NCI-H526 (cell line): ENCODE results near the gene PCSK4.
"Not testable (repeated sequence)": the region's sequence is repeated elsewhere in the genome, so short reads cannot be mapped to it uniquely, and the experiment has no call there.

Experiments used
- DNase-seq, 2 experiments: peaks; one replicate each; lab custom pipeline; 2025; lab: John Stamatoyannopoulos, UW

Gene PCSK4

DNA sequence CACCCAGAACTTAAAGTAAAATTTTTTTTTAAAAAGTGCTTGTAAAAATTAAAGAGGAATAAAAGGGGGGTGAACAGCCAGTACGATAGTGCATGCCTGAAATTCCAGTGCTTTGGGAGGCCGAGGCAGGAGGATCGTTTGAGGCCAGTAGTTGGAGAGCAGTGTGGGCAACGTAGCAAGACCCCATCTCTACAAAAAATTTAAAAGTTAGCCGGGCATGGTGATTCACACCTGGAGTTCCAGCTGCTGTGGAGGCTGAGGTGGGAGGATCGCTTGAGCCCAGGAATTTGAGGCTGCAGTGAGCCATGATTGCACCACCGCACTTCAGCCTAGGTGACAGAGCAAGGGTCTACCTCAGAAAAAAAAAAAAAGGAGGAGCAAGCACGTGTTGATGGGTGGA, 14.9 kb upstream of the PCSK4 start:
- no peak for DNase-seq

DNA sequence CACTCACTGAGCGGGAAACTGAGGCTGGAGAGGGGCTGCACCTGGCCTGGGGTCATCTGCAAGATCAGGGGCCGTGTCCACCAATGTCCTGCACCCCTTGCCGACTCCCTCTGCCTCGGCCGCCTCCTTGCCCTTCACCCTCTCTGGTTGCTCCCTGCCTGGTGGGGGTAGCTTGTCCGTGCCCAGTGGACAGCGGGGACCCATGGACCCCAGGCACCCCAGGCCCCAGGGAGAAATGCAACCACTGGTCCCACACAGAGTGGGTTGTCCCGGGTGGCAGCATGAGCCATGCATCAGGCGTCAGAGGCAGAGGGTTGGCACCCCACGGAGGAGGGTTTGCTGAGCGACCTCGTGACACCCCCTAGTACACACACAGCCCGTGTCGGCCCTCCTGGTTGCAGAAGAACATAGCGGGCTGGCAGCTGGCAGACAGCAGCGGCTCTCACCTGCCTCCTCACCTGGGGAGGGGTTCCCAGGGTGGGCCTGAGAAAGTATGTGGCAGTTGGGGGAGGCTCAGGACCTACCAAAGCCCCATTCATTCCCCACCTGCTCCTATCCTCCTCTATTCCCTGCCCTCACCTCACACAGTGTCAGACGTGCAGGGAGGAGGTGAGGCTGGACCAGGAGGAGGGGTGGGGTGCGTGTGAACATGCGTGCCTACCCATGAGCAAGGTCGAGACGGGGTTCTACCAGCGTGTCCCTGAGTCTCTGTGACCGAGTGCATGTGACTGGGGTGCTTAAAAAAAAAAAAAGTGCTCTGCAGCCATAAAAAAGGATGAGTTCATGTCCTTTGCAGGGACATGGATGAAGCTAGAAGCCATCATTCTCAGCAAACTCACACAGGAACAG, 14.0 kb upstream of the PCSK4 start:
- no peak for DNase-seq

DNA sequence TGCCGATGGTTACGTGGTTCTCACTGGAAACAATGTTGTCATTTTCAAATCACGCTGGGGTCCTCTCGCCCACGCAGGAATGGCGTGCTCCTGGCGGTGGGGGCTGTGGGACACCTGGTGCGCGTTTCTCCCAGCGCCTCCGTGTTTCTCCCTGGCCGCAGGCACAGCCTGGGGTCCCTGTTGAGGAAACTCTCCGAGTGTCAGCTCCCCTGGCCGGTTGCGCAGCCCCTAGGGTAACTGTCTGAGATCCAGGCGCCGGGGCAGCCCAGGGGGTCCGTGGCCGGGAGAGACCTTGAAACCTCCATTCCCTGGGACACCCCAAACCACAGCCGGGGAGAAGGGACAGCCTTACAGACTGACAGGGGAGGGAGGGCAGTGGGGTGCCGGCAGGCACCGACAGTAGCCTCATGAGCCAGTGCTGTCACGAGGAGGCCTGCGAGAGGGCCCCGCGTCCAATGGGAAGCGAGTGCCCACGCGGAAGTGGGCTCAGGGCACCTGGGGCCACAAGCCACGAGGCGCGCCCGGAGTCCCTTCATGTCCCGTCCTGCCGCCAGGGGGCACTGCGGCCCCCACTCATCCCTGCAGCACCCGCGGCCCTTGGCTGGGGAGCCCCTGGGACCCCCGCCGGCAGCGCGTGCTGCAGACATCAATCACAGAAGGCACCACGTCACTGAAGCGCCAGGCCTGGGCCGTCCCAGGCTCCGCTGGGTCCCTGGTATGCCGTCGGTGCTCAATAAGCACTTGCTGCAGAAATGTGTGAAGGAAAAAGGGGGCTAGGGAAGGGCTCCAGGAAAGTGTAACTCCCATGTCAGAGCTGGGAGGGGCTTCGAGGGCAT, 13.2 kb upstream of the PCSK4 start:
- DNase-seq = peak in 1 of 2 experiments; percentile 55

DNA sequence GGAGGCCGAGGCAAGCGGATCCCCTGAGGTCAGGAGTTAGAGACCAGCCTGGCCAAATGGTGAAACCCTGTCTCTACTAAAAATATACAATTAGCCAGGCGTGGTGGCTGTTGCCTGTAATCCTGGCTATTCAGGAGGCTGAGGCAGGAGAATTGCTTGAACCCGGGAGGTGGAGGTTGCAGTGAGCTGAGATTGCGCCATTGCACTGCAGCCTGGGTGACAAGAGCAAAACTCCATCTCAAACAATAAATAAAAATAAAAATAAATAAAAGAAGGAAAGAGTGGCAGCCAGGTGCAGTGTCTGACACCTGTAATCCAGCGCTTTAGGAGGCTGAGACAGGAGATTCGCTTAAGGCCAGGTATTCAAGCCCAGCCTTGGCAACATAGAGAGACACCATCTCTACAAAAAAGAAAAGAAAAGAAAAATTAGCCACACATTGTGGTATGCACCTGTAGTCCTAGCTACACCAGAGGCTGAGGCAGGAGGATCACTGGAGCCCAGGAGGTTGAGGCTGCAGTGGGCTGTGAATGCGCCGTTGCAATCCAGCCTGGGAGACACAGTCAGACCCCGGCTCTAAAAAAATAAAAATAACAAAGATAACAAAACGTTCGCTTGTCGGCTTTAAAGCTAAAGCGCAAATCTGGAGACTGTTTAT, 12.4 kb upstream of the PCSK4 start:
- DNase-seq = no peak

DNA sequence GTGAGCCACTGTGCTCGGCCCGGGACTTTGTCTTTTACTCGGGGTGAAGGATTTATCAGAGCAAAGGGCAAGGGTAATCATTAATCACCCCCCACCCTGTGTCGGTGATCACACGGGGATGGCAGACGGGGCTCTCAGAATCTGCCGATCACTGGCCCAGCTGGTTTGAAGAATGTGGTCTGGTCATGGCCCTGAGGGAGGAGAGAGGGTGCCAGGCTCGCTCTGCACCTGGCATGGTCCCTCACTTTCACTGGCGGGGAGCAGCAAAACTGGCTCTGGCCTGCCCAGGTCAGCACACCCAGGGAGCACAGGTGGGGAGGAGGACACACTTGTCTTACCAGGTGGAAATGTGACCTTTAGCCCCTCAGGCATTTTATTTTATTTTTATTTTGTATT, 11.0 kb upstream of the PCSK4 start:
- DNase-seq = no peak

DNA sequence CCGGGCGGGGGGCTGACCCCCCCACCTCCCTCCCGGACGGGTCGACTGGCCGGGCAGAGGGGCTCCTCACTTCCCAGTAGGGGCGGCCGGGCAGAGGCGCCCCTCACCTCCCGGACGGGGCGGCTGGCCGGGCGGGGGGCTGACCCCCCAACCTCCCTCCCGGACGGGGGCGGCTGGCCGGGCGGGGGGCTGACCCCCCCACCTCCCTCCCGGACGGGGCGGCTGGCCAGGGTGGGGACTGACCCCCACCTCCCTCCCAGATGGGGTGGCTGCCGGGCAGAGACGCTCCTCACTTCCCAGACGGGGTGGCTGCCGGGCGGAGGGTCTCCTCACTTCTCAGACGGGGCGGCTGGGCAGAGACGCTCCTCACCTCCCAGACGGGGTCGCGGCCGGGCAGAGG, 9.1 kb upstream of the PCSK4 start:
- not testable (repeated sequence) for DNase-seq

DNA sequence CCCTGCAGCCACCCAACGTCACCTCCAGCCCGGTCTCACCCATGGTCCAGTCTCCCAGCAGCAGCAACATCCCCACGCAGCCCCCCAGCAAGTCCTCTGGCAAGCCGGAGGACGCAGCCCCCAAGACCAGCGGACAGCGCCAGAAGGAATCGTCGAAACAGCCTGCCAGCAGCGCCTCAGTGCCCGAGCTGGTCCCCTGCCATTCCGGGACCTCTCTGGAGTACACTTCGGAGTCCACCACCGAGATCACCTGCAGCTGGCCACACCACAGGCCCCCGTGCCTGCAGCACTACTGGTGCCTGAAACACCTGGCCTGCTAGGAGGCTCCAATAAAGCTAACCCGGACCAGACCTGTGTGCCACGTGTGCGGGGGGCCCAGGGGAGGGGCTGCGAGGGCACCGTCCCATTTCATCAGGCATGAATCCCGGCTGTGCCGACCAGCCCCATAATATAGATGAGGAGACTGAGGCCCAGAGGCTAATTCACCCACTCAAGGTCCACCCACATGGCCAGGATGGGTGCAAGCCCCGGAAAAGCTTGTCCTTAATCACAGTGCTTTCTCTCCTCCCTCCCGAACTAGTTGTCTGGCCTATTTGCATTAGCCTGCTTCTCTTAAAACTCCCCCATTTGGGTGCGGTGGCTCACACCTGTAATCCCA, 7.6 kb upstream of the PCSK4 start:
- no peak for DNase-seq

DNA sequence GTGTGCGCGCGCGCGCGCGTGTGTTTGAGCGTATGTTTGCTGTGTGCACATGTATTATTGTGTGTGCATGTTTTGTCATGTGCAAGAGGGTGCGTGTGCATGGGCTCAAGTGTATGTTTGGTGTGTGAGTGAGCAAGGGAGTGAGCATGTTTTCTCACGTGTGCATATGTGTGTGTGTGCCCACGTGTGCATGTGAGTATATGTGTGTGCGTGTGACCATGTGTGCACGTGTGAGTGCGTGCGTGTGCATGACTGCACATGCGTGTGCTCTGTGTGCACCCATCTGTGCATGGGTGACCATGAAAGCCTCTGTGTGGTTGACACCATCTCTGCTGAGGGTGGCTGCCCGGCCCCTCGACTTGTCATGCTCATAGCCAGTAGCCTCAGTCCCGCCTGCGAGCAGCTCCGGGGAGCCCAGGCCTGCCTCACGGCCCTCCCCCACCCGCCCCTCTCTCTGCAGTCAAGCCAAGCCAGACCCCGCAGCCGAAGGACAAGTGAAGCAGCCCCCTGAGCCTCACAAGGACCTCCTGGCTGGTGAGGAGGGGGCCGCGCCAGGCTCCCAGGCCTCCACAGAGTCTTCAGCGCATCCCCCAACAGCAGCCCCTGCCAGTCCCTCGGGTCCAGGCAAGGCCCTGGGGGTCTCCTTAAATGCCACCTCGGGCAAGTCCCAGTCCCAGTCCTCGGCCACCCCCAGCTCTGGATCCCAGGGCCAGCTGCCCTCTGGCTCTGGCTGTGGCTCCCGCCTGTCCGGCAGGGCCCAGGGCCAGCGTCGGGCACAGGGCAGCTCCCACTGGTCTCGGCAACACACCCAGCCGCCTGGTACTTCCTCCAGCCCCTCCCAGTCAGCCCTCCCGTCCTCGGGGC, 6.8 kb upstream of the PCSK4 start:
- DNase-seq = no peak

DNA sequence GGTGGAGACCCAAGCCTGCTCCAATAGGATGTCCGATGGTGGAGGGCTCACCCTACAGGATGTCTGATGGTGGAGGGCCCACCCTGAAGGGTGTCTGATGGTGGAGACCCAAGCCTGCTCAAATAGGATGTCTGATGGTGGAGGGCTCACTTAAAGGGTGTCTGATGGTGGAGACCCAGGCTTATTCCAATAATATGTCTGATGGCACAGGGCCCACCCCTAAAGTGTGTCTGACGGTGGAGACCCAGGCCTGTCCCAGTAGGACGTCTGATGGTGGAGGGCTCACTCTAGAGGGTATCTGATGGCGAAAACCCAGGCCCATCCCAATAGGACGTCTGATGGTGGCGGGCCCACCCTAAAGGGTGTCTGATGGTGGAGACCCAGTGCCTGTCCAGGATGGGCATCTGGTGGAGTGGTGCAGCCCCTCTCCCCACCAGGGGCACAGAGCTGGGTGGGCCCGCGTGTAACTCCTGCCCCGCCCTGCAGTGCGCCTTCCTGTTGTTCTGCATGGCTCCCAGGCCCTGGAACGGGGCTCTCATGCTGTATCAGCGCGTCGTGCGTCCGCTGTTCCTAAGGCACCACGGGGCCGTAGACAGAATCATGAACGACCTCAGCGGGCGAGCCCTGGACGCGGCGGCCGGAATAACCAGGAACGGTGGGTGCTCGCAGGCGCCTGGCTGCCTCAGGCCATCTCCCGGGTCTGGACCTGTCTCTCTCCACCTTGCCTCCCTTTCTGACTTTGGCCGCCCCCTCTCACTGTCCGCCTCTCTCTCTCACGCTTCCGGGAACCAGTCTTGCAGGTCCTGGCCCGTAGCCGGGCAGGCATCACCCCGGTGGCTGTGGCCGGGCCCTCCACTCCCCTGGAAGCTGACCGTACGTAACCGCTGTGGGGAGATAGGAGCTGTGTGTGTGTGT, 5.9 kb upstream of the PCSK4 start:
- DNase-seq = no peak

DNA sequence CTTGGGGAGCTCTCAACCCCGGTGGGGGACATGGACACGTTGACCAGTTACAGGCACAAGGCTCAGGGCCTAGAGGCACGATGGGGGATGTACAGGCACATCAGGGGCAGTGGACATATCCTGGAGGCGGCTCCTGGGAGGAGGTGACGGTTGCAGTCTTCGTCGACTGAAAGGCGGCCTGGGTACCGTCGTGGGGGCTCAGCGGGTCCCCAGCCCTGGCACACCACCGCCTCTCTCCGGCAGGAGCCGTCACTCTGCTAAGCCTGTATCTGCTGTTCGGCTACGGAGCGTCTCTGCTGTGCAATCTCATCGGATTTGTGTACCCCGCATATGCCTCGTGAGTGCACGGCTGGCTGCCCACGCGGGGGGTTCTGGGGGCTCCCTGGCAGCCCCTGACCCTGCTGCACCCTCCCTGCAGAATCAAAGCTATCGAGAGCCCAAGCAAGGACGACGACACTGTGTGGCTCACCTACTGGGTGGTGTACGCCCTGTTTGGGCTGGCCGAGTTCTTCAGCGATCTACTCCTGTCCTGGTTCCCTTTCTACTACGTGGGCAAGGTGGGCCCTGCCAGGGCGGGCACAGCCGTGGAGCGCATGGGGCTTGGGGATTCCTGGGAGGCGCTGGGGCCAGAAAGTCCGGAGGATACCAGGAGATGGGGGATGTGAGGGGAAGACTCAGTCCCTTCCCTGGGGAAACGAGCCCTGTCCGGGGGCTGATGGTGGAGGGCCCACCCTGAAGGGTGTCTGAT, 5.1 kb upstream of the PCSK4 start:
- no peak for DNase-seq

DNA sequence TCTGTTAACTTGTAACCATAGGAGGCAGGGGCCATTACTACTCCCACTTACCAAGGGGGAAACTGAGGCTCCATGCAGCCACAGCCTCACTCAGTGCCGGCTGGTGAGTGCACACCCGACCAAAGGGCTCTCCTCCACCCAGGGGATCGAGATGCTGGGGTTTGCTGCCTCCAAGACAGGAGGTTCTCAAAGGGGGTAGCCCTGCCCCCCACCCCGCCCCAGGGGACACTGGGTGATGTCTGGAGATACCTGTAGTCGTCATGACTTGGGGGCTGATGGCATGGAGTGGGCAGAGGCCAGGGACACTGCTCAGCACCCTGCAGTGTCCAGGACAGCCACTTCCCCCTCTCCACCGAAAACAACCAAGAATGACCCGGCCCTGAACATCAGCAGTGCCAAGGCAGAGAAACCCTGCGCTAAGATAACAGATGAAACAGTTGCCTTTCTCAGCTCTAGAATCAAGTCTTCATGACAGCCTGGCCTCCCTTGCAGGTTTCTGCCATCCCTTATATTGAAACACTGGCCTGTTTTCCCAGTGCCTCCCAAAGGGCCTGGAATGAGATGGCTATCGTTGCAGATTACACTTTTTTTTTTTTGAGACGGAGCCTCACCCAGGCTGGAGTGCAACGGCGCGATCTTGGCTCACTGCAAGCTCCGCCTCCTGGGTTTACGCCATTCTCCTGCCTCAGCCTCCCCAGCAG, 4.1 kb upstream of the PCSK4 start:
- DNase-seq = no peak

DNA sequence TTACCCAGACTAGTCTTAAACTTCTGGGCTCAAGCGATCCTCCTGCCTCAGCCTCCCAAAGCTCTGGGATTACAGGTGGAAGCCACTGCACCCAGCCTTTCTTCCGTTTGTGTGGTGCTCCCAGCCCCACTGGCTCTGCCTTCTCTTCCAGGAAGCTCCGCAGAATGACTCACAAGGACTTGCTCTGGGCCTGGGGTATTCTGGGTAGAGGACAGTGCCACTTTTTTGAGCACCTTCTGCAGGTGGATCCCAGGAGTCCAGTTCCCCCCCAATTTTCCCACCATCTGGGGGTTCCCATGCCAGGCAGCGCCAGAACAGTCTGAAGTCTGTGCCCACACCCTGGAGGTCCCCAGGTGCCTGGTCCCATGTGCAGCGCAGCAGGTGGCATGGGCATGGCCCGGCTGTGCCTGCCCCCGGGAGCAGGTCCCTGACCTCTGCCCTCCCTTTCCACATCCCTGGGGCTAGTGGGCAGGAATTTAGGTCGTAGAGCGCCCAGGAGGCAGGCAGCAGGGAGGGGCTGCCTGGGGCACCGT, 2.4 kb upstream of the PCSK4 start:
- no peak for DNase-seq

DNA sequence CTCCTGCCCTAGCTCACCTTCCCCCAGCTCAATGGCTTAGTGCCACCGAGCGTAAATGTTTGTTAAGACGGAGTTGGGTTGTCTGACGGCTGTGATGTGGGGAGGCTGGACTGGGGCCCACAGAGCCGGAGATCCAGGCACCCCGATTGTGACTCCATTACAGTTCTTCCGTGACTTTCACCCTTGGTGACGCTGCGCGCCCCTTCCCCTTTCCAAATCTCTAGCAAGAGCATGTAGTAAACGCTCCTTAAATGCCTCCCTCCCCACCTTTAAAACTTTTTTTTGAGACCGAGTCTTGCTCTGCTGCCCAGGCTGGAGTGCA, 1.7 kb upstream of the PCSK4 start:
- no peak for DNase-seq

DNA sequence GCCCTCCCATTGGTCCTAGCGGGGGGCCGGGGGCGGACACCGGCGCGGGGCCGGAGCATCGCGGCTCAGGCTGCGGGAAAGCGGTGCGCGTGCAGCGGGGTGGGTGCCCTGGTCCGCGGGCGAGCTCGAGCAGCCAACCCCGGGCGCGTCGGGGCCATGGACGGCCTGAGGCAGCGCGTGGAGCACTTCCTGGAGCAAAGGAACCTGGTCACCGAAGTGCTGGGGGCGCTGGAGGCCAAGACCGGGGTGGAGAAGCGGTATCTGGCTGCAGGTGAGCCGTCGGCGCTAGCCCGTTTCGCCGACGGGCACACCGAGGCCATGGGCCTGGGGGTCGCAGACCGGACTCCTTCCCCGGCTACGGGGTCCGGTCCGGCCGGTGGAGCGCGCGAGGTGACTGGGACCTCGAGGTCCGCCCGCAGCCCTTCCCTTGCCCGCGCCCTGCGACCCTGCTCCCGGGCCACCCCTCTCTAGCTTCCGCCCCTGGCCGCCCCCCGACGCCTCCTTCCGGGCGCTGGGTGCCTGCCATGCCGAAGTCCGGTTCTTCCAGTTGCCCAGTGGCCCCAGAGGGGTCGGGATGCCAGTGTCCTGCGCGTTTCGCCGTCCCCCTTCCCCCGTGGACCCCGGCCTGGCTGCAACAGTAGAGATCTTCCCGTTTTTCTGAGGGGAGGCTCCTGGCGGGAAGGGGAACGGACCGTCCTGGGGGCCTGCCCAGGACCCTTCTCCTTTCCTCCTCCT, 1.1 kb upstream of the PCSK4 start, which contains the start of gene REEP6:
REEP6 (plus strand) TSS at position 68 of the 735 bp plus-strand sequence; CDS start at position 157, 89 bp downstream.
- DNase-seq = no peak

DNA sequence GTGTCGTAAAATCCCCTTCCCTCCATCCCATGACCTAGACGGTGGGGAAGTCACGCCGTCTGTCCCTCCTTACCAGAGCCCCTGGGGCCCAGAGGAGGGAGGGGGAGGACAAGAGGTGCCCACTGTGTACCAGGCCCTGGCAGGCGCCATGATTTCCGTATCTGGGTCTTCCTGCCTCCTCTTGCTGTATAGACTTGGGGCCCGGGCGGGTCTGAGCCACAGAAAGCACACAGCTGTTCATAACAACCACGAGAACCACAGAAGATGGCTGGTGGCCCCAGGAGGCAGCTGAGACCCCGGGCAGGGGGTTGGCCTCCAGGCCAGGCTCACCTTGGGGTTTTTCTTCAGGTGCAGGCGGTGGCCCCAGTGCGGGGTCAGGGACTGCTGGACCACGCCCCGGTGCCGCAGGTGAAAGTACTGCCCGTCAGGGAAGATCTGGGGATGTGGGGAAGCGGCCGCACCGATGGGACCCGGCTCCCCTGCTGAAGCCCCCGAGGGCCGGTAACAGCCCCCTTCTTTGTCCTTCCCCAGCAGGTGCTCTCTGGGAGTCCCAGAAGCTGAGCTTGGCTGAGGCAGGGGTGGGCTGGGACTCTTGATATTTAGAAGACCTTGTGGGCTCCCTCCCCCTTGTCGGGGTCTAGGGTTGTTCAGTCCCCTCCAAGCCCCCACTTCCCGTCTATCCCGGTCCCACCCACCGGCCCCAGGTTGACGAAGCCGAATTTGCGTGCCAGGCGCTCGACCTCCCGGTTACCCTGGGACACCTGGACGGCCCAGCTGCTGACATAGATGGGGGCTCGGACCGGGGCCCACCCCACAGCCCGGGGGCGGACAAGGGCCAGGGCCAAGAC, 463 bp downstream of the PCSK4 start:
- no peak for DNase-seq

DNA sequence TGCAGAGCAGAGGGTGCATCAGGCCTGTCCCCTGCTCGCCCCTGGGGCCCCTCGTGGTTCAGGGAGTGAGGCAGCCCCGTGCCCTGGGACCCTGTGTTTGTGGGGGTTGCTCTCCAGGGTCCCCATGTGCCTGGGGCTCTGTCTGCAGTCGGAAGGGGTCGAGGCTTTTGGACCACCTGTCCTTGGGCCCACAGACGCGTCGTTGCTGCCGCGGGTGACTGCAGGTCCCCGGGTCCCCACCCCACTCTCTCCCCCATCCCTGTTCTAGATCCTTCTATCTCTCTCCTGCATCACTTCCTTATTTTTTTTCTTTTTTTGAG, 1.9 kb downstream of the PCSK4 start:
- DNase-seq = no peak
